Nephron (organoid): Measurements from ENCODE around the gene DCAF11.

Experiments
- H3K27ac Mint-ChIP-seq, 3 experiments: 2 replicates each; pipeline ENCODE4 v1.8.0; 2020; ENCODE audit warnings: mixed read lengths in 3 of 3, mild to moderate bottlenecking in 2 of 3, moderate library complexity in 1 of 3
- H3K27me3 Mint-ChIP-seq: 2 replicates; pipeline ENCODE4 v1.8.0; 2021; ENCODE audit warnings: low read depth, mild to moderate bottlenecking, moderate library complexity, mixed read lengths
- H3K36me3 Mint-ChIP-seq: 2 replicates; pipeline ENCODE4 v1.8.0; 2020; ENCODE audit warnings: low read depth, mixed read lengths
- H3K4me1 Mint-ChIP-seq: 2 replicates; pipeline ENCODE4 v1.8.0; 2020; ENCODE audit warnings: mixed read lengths
- H3K4me3 Mint-ChIP-seq, 3 experiments: 2 replicates each; pipeline ENCODE4 v1.8.0; 2020; ENCODE audit warnings: mild to moderate bottlenecking in 3 of 3, mixed read lengths in 3 of 3, moderate library complexity in 2 of 3
- H3K9me3 Mint-ChIP-seq: 2 replicates; pipeline ENCODE4 v1.8.0; 2020; ENCODE audit warnings: mixed read lengths
- TF ChIP-seq, protein P1 (sequence below), 3 experiments: fragments of 200-600 bp; sonication (generic); IDR thresholded peaks; one replicate each; pipeline ENCODE4 v1.5.0; 2021; ENCODE audit warnings: antibody characterized with exemption in 3 of 3; ENCODE audit not compliant: unreplicated experiment in 3 of 3

DCAF11 gene

DNA sequence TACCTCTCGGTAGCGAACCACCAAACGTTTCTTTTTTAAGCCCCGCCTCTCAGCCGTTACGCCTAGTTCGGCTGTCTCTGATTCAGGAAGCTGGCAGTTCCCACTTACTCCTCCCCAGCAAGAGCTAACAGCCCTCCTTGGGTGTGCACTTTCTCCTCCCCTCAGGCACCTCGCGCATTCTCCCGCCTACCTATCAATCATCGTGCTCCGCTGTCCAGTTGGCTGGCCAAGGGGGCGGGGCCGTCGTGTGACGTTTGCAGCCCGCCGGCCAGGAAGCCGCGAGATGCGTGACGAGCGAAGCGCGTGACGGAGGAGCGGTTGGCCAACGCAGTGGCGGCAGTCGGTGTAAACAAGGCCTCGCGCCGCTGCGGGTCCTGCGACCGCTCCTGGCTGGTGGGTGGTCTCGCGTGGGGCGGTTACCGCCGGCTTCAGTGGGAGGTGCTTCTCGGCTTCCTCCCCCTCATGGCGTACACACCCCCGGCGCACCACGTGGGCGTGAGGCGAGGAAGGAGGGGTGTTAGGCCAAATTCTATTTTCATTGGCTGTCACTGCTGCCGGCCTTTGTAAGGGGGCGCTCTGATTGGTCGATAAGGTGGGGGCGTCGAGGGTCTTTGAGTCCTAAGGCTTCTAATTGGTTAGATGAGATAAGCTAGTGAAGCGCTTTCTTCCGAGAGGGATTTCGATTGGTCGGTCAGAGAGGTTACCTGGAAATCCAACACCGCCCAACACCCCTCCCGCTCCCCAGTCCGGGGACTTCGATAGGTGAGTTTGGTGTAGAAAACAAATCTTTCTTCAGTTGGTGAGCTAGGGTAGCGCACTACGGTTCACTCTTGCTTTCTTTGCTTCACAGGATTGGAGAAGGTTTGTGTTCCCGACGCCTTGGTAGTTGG, at the start of gene DCAF11, which contains the start of gene NRL:
Gene DCAF11, plus strand, starts transcription at position 246 of the 890 bp plus-strand sequence. CDS start 818 bp downstream, outside the sequence.
Gene NRL, minus strand, starts transcription at position 418 of the 890 bp plus-strand sequence. CDS start 32,101 bp downstream, outside the sequence.
- Mint-ChIP-seq H3K9me3 (no peaks in the 10 kb centered on the region), H3K27ac (peak within 1 kb of the TSS; percentile 100), H3K27me3 (no peaks in the 10 kb centered on the region), H3K4me1 (peaks cover 20% of the 10 kb centered on the region), H3K36me3 (peaks cover 35% of the 10 kb centered on the region), H3K4me3 (peak within 1 kb of the TSS; percentile 96 to 99 (median 99))
- TF ChIP-seq, protein P1, sequence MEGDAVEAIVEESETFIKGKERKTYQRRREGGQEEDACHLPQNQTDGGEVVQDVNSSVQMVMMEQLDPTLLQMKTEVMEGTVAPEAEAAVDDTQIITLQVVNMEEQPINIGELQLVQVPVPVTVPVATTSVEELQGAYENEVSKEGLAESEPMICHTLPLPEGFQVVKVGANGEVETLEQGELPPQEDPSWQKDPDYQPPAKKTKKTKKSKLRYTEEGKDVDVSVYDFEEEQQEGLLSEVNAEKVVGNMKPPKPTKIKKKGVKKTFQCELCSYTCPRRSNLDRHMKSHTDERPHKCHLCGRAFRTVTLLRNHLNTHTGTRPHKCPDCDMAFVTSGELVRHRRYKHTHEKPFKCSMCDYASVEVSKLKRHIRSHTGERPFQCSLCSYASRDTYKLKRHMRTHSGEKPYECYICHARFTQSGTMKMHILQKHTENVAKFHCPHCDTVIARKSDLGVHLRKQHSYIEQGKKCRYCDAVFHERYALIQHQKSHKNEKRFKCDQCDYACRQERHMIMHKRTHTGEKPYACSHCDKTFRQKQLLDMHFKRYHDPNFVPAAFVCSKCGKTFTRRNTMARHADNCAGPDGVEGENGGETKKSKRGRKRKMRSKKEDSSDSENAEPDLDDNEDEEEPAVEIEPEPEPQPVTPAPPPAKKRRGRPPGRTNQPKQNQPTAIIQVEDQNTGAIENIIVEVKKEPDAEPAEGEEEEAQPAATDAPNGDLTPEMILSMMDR (IDR thresholded peaks at IDR 0.05; ENCODE audit: unreplicated experiment in 3 of 3) = no peak

DNA sequence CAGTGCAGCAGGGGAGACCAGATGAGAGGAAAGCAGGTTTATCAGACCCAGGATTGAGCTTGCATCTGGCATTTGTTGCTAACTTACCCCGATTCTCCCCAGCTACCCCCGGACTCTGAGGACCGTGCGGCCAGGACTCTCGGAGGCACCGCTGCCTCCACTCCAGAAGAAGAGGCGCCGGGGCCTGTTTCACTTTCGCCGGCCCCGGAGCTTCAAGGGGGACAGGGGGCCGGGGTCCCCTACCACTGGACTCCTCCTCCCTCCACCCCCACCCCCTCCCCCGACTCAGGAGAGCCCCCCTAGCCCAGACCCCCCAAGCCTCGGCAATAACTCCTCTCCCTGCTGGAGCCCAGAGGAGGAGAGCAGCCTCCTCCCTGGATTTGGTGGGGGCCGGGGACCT, 49.7 kb upstream of the DCAF11 start:
- Mint-ChIP-seq H3K27ac (no peak overlapping the region), H3K36me3 (no peaks in the 10 kb centered on the region), H3K9me3 (no peaks in the 10 kb centered on the region), H3K27me3 (peaks cover 25% of the 10 kb centered on the region), H3K4me3 (no peak overlapping the region), H3K4me1 (no peaks in the 10 kb centered on the region)
- TF ChIP-seq, protein P1 (IDR thresholded peaks at IDR 0.05; ENCODE audit: unreplicated experiment in 3 of 3) = no peak

GRCh38 chr14:24065408-24065807, 49.2 kb upstream of the DCAF11 start:
- Mint-ChIP-seq H3K4me3 (no peak overlapping the region), H3K27ac (no peak overlapping the region), H3K36me3 (no peaks in the 10 kb centered on the region), H3K4me1 (no peaks in the 10 kb centered on the region), H3K9me3 (no peaks in the 10 kb centered on the region), H3K27me3 (peaks cover 25% of the 10 kb centered on the region)
- TF ChIP-seq, protein P1 (IDR thresholded peaks at IDR 0.05; ENCODE audit: unreplicated experiment in 3 of 3) = no peak

DNA sequence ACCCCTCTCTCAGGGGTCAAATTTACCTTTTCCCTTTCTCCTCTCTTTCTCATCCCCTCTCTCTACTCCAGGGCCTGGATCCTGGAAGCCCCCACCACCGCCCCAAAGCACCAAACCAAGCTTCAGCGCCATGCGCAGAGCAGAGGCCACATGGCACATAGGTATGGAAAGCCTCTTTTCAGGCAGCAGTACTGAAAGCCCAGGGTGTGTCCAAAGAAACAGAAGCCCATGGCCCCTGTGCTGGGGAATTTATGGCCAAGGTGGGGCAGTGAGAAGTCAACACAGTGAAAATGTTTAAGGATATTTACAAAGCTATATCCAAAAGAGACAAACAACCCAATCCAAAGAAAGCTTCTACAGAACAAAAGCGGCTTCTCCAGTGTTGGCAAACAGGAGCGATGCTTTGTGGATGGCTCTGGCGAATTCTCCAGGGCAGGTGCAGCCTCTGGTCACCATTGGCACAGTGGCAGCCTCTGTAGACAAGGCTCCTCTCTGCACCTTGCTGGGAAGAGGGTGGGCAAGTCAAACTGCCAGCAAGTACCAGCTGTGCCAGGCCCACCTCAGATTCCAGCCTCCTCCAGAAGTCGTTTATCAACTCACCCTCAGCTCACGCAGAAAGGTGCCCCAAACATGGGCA, 48.0 kb upstream of the DCAF11 start:
- H3K4me3 Mint-ChIP-seq = no peak overlapping the region
- H3K36me3 Mint-ChIP-seq = no peaks in the 10 kb centered on the region

DNA sequence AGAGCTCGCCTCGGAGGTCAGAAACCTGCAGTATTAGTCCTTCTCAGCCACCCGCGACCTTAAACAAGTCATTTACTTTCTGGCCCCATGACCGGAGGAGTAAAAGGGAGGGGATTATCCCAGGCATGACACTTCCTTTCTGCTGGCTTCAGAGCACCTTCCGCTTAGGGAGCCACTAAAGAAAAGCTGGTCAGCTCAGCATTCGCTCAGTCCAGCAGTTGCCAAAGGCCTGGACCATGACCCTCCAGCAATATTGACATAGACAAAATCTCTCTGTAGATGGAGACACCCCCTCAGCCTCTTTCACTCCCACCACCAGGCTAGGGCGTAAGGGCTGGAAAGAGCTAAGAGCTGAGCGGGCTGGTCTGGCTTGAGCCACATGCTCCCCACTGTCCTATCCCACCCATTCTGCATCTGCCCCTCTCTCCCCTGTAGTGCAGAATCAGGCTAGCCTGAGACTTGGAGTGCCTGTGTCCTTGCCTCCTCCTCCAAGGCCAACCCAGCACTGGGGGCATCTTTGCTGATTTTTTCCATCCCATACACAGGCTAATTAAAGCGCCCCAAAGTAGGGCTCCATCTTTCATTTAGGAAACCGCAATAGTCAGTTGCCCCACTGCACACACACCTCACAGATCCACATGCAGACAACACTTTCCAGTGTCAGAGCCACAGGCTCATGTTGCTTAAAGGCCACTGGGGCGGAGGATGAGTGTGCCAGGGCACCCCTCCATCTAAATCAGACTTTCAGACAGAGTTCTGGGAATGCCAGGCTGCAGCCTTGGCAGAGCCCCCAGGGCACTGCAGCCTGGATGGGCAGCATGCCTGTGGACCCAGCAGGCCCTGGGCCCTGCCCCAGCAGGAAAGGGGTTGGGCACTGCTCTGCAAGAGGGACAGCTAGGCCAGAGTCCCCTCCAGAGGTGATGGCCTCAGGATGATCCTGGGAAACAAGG, 47.2 kb upstream of the DCAF11 start:
- Mint-ChIP-seq H3K27ac (no peak overlapping the region), H3K36me3 (no peaks in the 10 kb centered on the region), H3K9me3 (no peaks in the 10 kb centered on the region), H3K4me1 (no peaks in the 10 kb centered on the region), H3K27me3 (peaks cover 30% of the 10 kb centered on the region), H3K4me3 (no peak overlapping the region)
- TF ChIP-seq, protein P1 (IDR thresholded peaks at IDR 0.05; ENCODE audit: unreplicated experiment in 3 of 3) = no peak

More for the DNA sequence above, 48.0 kb upstream of the DCAF11 start:
- no peak overlapping the region for H3K27ac Mint-ChIP-seq
- no peaks in the 10 kb centered on the region for H3K9me3 Mint-ChIP-seq
- H3K27me3 Mint-ChIP-seq = peaks cover 30% of the 10 kb centered on the region
- H3K4me1 Mint-ChIP-seq = no peaks in the 10 kb centered on the region
- TF ChIP-seq, protein P1 (IDR thresholded peaks at IDR 0.05; ENCODE audit: unreplicated experiment in 3 of 3) = no peak
